ENCODE data around the gene MED15. TPM values are rescaled to one million over a fixed set of nuclear protein-coding genes. Genes with fewer than 3 reads are reported as not detected.

MED15 gene
- total and polyA plus RNA-seq, 10 donors = 32.2 to 162 (median 89.7) TPM

- no peak for TF ChIP-seq POLR2A (IDR thresholded peaks at IDR 0.05)
- no peak for TF ChIP-seq POLR2AphosphoS5 (IDR thresholded peaks at IDR 0.05)
- TF ChIP-seq, protein P1, sequence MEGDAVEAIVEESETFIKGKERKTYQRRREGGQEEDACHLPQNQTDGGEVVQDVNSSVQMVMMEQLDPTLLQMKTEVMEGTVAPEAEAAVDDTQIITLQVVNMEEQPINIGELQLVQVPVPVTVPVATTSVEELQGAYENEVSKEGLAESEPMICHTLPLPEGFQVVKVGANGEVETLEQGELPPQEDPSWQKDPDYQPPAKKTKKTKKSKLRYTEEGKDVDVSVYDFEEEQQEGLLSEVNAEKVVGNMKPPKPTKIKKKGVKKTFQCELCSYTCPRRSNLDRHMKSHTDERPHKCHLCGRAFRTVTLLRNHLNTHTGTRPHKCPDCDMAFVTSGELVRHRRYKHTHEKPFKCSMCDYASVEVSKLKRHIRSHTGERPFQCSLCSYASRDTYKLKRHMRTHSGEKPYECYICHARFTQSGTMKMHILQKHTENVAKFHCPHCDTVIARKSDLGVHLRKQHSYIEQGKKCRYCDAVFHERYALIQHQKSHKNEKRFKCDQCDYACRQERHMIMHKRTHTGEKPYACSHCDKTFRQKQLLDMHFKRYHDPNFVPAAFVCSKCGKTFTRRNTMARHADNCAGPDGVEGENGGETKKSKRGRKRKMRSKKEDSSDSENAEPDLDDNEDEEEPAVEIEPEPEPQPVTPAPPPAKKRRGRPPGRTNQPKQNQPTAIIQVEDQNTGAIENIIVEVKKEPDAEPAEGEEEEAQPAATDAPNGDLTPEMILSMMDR (IDR thresholded peaks at IDR 0.05 in 8 of 11, conservative IDR thresholded peaks at IDR 0.05 in 3 of 11) = no peak
- H3K4me1 ChIP-seq = peaks cover 35 to 89% (median 69%) of the 10 kb centered on the region in 6 donors
- H3K9me3 ChIP-seq = no peaks in the 10 kb centered on the region
- no peak for DNase-seq
- H3K4me3 ChIP-seq = no peak overlapping the region
- 66 to 85% (median 80%) methylated on average over 8 to 11 of the region's 11 CpGs for WGBS, 5 donors
- H3K27ac ChIP-seq = peak overlapping the region in 7 of 8 donors; percentile 51 to 78 (median 71)
- intact Hi-C loops (cut with DNase I; ENCODE audit: low total_unique reads) = no loop called here
- H3K27me3 ChIP-seq (replicated peaks in 1 of 7) = no peaks in the 10 kb centered on the region
- peaks cover 0 to 89% (median 22%) of the 10 kb centered on the region in 6 donors for H3K36me3 ChIP-seq
These were observed 25.9 kb downstream of the MED15 start for GRCh38 chr22:20533095-20533878.

- no peak overlapping the region for H3K4me3 ChIP-seq
- peak overlapping the region in 5 of 8 donors; percentile 67 to 78 (median 75) for H3K27ac ChIP-seq
- intact Hi-C loops (cut with DNase I; ENCODE audit: low total_unique reads) = no loop called here
- WGBS, 5 donors = 58 to 64% (median 61%) methylated on average over 3 of the region's 3 CpGs
- no peaks in the 10 kb centered on the region for H3K9me3 ChIP-seq
- peaks cover 0 to 89% (median 23%) of the 10 kb centered on the region in 6 donors for H3K36me3 ChIP-seq
- no peak for TF ChIP-seq POLR2A (IDR thresholded peaks at IDR 0.05)
- no peak for TF ChIP-seq POLR2AphosphoS5 (IDR thresholded peaks at IDR 0.05)
- TF ChIP-seq, protein P1 (IDR thresholded peaks at IDR 0.05 in 8 of 11, conservative IDR thresholded peaks at IDR 0.05 in 3 of 11) = no peak
- no peaks in the 10 kb centered on the region for H3K27me3 ChIP-seq (replicated peaks in 1 of 7)
- no peak for DNase-seq
- H3K4me1 ChIP-seq = peaks cover 35 to 84% (median 69%) of the 10 kb centered on the region in 6 donors
These were observed 26.5 kb downstream of the MED15 start for GRCh38 chr22:20533879-20534265.

GRCh38 chr22:20536590-20537324, 29.3 kb downstream of the MED15 start:
- Histone ChIP-seq H3K27me3 (replicated peaks in 1 of 7) (no peaks in the 10 kb centered on the region), H3K36me3 (peaks cover 0 to 89% (median 41%) of the 10 kb centered on the region in 6 donors), H3K27ac (peak overlapping the region in 5 of 8 donors; percentile 3 to 62 (median 39)), H3K4me3 (no peak overlapping the region), H3K9me3 (no peaks in the 10 kb centered on the region), H3K4me1 (peaks cover 22 to 55% (median 48%) of the 10 kb centered on the region in 6 donors)
- DNase-seq = peak; percentile 69
- 80 to 86% (median 83%) methylated on average over 11 to 12 of the region's 12 CpGs for WGBS, 5 donors
- intact Hi-C loops (cut with DNase I; ENCODE audit: low total_unique reads) = no loop called here
- TF ChIP-seq POLR2A (IDR thresholded peaks at IDR 0.05) (no peak), POLR2AphosphoS5 (IDR thresholded peaks at IDR 0.05) (peak in 1 of 3 donors; percentile 28)
- TF ChIP-seq, protein P1 (IDR thresholded peaks at IDR 0.05 in 8 of 11, conservative IDR thresholded peaks at IDR 0.05 in 3 of 11) = no peak
